ENCODE data around the gene RBPJ.

DNA sequence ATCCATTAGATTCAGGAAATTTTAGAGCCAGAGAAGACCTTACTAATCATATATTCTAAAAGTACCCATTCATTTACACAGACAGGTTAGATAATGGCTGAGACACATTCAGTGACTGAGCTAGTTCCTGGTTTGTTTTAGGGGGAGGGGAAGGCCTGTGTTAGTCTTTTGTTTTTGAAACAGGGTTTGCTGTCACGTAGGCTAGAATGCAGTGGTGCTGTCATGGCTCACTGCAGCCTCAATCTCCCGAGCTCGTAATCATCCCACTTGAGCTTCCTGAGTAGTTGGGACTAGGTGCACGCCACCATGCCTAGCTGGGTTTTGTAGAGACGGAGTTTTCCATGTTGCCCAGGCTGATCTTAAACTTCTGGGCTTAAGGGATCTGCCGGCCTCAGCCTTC, 10.1 kb downstream of the RBPJ start:
- TF ChIP-seq, protein P1, sequence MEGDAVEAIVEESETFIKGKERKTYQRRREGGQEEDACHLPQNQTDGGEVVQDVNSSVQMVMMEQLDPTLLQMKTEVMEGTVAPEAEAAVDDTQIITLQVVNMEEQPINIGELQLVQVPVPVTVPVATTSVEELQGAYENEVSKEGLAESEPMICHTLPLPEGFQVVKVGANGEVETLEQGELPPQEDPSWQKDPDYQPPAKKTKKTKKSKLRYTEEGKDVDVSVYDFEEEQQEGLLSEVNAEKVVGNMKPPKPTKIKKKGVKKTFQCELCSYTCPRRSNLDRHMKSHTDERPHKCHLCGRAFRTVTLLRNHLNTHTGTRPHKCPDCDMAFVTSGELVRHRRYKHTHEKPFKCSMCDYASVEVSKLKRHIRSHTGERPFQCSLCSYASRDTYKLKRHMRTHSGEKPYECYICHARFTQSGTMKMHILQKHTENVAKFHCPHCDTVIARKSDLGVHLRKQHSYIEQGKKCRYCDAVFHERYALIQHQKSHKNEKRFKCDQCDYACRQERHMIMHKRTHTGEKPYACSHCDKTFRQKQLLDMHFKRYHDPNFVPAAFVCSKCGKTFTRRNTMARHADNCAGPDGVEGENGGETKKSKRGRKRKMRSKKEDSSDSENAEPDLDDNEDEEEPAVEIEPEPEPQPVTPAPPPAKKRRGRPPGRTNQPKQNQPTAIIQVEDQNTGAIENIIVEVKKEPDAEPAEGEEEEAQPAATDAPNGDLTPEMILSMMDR (IDR thresholded peaks at IDR 0.05), result no peak
- no peak for TF ChIP-seq ZFX (IDR thresholded peaks at IDR 0.05; ENCODE audit: borderline replicate concordance)
